Muscle of arm (tissue), 12 donors: Measurements from ENCODE around the gene KCTD12. TPM values are rescaled to one million over a fixed set of nuclear protein-coding genes. Genes with fewer than 3 reads are reported as not detected.

Experiments
- DNase-seq: peaks from one replicate; pipeline ENCODE4 v3.0.0-alpha.2; 2013
- polyA plus RNA-seq, 12 donors: library from polyadenylated mRNA; unstranded; fragments of 120-200 nt; gene quantifications; one replicate each; pipeline ENCODE4 v1.2.1, GENCODE V29; 2013; ENCODE audit not compliant: insufficient read length in 12 of 12

Gene KCTD12
- polyA plus RNA-seq, 12 donors: 176 to 356 (median 219) TPM

- no peak for DNase-seq
Measured at GRCh38 chr13:76892488-76892887, 6.3 kb upstream of the KCTD12 start.

GRCh38 chr13:76890021-76890420, 3.8 kb upstream of the KCTD12 start:
- no peak for DNase-seq

- DNase-seq: no peak
Measured at GRCh38 chr13:76889254-76889653, 3.0 kb upstream of the KCTD12 start.

- no peak for DNase-seq
Measured at GRCh38 chr13:76888421-76888820, 2.2 kb upstream of the KCTD12 start.

- peak; percentile 57 for DNase-seq
Measured at GRCh38 chr13:76887076-76887563, 915 bp upstream of the KCTD12 start.

GRCh38 chr13:76886005-76886291, 257 bp downstream of the KCTD12 start:
- no peak for DNase-seq

- DNase-seq: peak; percentile 79
Measured at GRCh38 chr13:76885203-76886004, 801 bp downstream of the KCTD12 start.

- no peak for DNase-seq
Measured at GRCh38 chr13:76884907-76885202, 1.4 kb downstream of the KCTD12 start.

- DNase-seq: peak; percentile 66
Measured at GRCh38 chr13:76884186-76884906, 1.9 kb downstream of the KCTD12 start.

- DNase-seq: no peak
Measured at GRCh38 chr13:76883236-76883635, 3.0 kb downstream of the KCTD12 start.

GRCh38 chr13:76882431-76882830, 3.8 kb downstream of the KCTD12 start:
- DNase-seq: no peak

- DNase-seq: no peak
Measured at GRCh38 chr13:76879883-76880270, 6.3 kb downstream of the KCTD12 start.

GRCh38 chr13:76879203-76879882, 6.9 kb downstream of the KCTD12 start:
- no peak for DNase-seq

GRCh38 chr13:76878043-76878442, 8.2 kb downstream of the KCTD12 start:
- DNase-seq: no peak

- DNase-seq: no peak
Measured at GRCh38 chr13:76875271-76875815, 10.9 kb downstream of the KCTD12 start.

GRCh38 chr13:76874479-76874878, 11.7 kb downstream of the KCTD12 start:
- DNase-seq: no peak

- no peak for DNase-seq
Measured at GRCh38 chr13:76873445-76873844, 12.8 kb downstream of the KCTD12 start.

GRCh38 chr13:76872675-76873074, 13.5 kb downstream of the KCTD12 start:
- no peak for DNase-seq

GRCh38 chr13:76871432-76871831, 14.8 kb downstream of the KCTD12 start:
- DNase-seq: no peak

- no peak for DNase-seq
Measured at GRCh38 chr13:76868371-76868770, 17.8 kb downstream of the KCTD12 start.

- DNase-seq: no peak
Measured at GRCh38 chr13:76865996-76866503, 20.2 kb downstream of the KCTD12 start.

- DNase-seq: no peak
Measured at GRCh38 chr13:76865109-76865508, 21.1 kb downstream of the KCTD12 start.
